HepG2 (cell line): Measurements from ENCODE around the gene LRRC3C. TPM values are rescaled to one million over a fixed set of nuclear protein-coding genes. Genes with fewer than 3 reads are reported as not detected.

Experiments
- ATAC-seq: fragments of 200-7000 bp; cut with Tn5 transposase; 3 replicates; pipeline ENCODE4 v1.9.1; 2020; ENCODE audit warnings: mild to moderate bottlenecking, moderate library complexity
- BruUV-seq: library from RNA; stranded (reverse); fragments of 400-500 nt; replicated peaks from 2 replicates; lab custom pipeline; 2021; lab: Mats Ljungman, UMichigan
- CTCF ChIA-PET: fragments of 300-600 bp; formaldehyde crosslinking; extraction: SDS; loops from one replicate; lab custom pipeline; 2021; ENCODE audit warnings: low total read pairs, inconsistent platforms, low intra/inter-chr PET ratio; lab: Yijun Ruan, JAX
- POLR2A ChIA-PET: fragments of 350-600 bp; sonication (Branson Sonifier 250); formaldehyde crosslinking; loops from one replicate; lab custom pipeline; 2020; ENCODE audit warnings: antibody characterized with exemption, inconsistent platforms; lab: Yijun Ruan, JAX
- DNase-seq: peaks from one replicate; pipeline ENCODE4 v3.0.0-alpha.2; 2015; ENCODE audit warnings: low spot score
- FAIRE-seq: peaks from 3 replicates; lab custom pipeline; 2011; peaks lifted over from hg19 to GRCh38; lab: Jason Lieb, UNC
- H2AFZ ChIP-seq: one replicate; pipeline ENCODE4 v1.6.1; 2011; ENCODE audit warnings: low read length, inconsistent platforms
- H3K27ac ChIP-seq: fragments of 300-600 bp; 3 replicates; pipeline ENCODE4 v1.8.0; 2011; ENCODE audit warnings: mixed run types, mild to moderate bottlenecking, mixed read lengths, low read length, inconsistent platforms; ENCODE audit not compliant: insufficient read depth; ENCODE audit errors: extremely low read length
- H3K27me3 ChIP-seq, 2 experiments: fragments of 200-600 bp in 1 of 2; 2 replicates in 1 of 2; 3 replicates in 1 of 2; pipeline versions ENCODE4 v1.6.0 to v1.8.0; 2011; ENCODE audit warnings: low read length in 2 of 2, mild to moderate bottlenecking in 2 of 2, moderate library complexity in 2 of 2, inconsistent platforms in 1 of 2; ENCODE audit not compliant: insufficient read depth in 2 of 2, control insufficient read depth in 1 of 2
- H3K36me3 ChIP-seq, 2 experiments: fragments of 200-600 bp in 1 of 2; replicated peaks in 1 of 2; 2 replicates in 1 of 2; 3 replicates in 1 of 2; pipeline versions ENCODE4 v1.5.1 to v1.8.0; 2011; ENCODE audit warnings: low read length in 2 of 2, inconsistent platforms in 1 of 2; ENCODE audit not compliant: insufficient read depth in 2 of 2, control insufficient read depth in 1 of 2
- H3K4me1 ChIP-seq: 2 replicates; pipeline ENCODE4 v1.5.1; 2012; ENCODE audit warnings: low read length, inconsistent platforms; ENCODE audit not compliant: insufficient read depth
- H3K4me2 ChIP-seq: 2 replicates; pipeline ENCODE4 v1.6.0; 2011; ENCODE audit warnings: low read depth, low read length, inconsistent platforms
- H3K4me3 ChIP-seq, 3 experiments: fragments of 200-600 bp in 1 of 3; sonication (generic), shearing (Covaris generic) in 1 of 3; replicated peaks in 1 of 3; 2 replicates each; pipeline ENCODE4 v1.5.1; 2011 to 2016; ENCODE audit warnings: low read length in 3 of 3, inconsistent platforms in 2 of 3, low read depth in 2 of 3, mild to moderate bottlenecking in 2 of 3, control low read depth in 1 of 3, mixed read lengths in 1 of 3; ENCODE audit not compliant: insufficient read depth in 1 of 3
- H3K79me2 ChIP-seq: one replicate; pipeline ENCODE4 v1.6.1; 2011; ENCODE audit warnings: low read length, inconsistent platforms; ENCODE audit not compliant: insufficient read depth
- H3K9ac ChIP-seq: 2 replicates; pipeline ENCODE4 v1.6.0; 2011; ENCODE audit warnings: mild to moderate bottlenecking, low read depth, low read length, inconsistent platforms; ENCODE audit not compliant: insufficient read depth
- H3K9me3 ChIP-seq: 2 replicates; pipeline ENCODE4 v1.5.1; 2012; ENCODE audit warnings: mild to moderate bottlenecking, low read length
- H4K20me1 ChIP-seq: 2 replicates; pipeline ENCODE4 v1.6.0; 2011; ENCODE audit warnings: inconsistent platforms, mild to moderate bottlenecking, low read length, moderate library complexity; ENCODE audit not compliant: insufficient read depth
- NCOR1 ChIP-seq: fragments of 200-600 bp; sonication (generic); IDR thresholded peaks from 2 replicates; pipeline ENCODE4 v1.7.0; 2017; ENCODE audit warnings: antibody characterized with exemption, low read length, borderline replicate concordance
- ZNF136 ChIP-seq: sonication (generic); formaldehyde crosslinking; IDR thresholded peaks from 2 replicates; pipeline ENCODE4 v1.8.1; 2022; ENCODE audit warnings: low read depth, mild to moderate bottlenecking, moderate library complexity, missing genetic modification reagents
- ZNF589 ChIP-seq: sonication (generic); formaldehyde crosslinking; conservative IDR thresholded peaks from 2 replicates; pipeline ENCODE4 v1.8.0; 2022; ENCODE audit warnings: mild to moderate bottlenecking, moderate library complexity, missing genetic modification reagents
- ZNF7 ChIP-seq: IDR thresholded peaks from 2 replicates; pipeline ENCODE4 v1.6.1; 2016; ENCODE audit warnings: missing biosample characterization, missing genetic modification reagents
- ZNF878 ChIP-seq: sonication (generic); formaldehyde crosslinking; IDR thresholded peaks from 2 replicates; pipeline ENCODE4 v1.8.1; 2023; ENCODE audit warnings: mild to moderate bottlenecking, missing genetic modification reagents, moderate library complexity
- WGBS: methylation state at CpG from one replicate; pipeline ENCODE4 v1.1.6; 2017; ENCODE audit warnings: low lambda C conversion rate; 5-methylcytosine and 5-hydroxymethylcytosine counted together
- in situ Hi-C: cut with HindIII; loops from 2 replicates; pipeline ENCODE4 v1.10.0; 2017; ENCODE audit warnings: low pct_unique_long_range_greater_than_20kb; ENCODE audit not compliant: extremely low pct_ligation_motif_present
- intact Hi-C: fragments of 100-400 bp; cut with micrococcal nuclease; formaldehyde crosslinking; loops from one replicate; pipeline ENCODE4 v1.10.0; 2022; ENCODE audit not compliant: unreplicated experiment
- polyA plus RNA-seq, 8 experiments: library from polyadenylated mRNA; depleted of rRNA in 3 of 8; stranded (reverse) in 7 of 8; unstranded in 1 of 8; fragments of >200 nt; fragmentation: Illumina TruSeq in 4 of 8; extraction: Trizol in 4 of 8; gene quantifications; 2 replicates each; pipeline versions ENCODE4 v1.2.1 to v1.2.3, GENCODE V29; 2011 to 2016; ENCODE audit warnings: low read depth in 4 of 8, missing spikeins in 1 of 8, mixed read lengths in 1 of 8; ENCODE audit not compliant: insufficient read depth in 1 of 8
- total RNA-seq, 5 experiments: library from RNA; depleted of rRNA; stranded (reverse); fragments of >200 nt; fragmentation: Illumina TruSeq; extraction: Trizol; gene quantifications; 2 replicates each; pipeline ENCODE4 v1.2.3, GENCODE V29; 2016; ENCODE audit warnings: low read depth in 1 of 5

Gene LRRC3C
- total and polyA plus RNA-seq, 2 of the 13 experiments (the other 11 are each of a cell fraction or from before 2014, with no cell fraction given) = 0.17 TPM; not detected in 1

GRCh38 chr17:39938140-39938869 lies 10.8 kb downstream of the LRRC3C start (continued):
- no peak; the same call in 1 of the 2 replicates for TF ChIP-seq NCOR1

- no peak overlapping the region for H2AFZ ChIP-seq
- intact Hi-C loops (loop anchor here (2.0 kb wide), 1 partner anchor 14 kb away; no protein-coding TSS in a partner anchor), in situ Hi-C loops (no loop called here)
- no peaks in the 10 kb centered on the region for H3K9me3 ChIP-seq
- H3K27ac ChIP-seq = no peak overlapping the region
- no peaks in the 10 kb centered on the region for H3K36me3 ChIP-seq
- FAIRE-seq (peak; percentile 44), DNase-seq (no peak), ATAC-seq (no peak)
- H3K4me2 ChIP-seq = no peak overlapping the region
- H3K4me1 ChIP-seq = peaks cover 59% of the 10 kb centered on the region
- H4K20me1 ChIP-seq = no peaks in the 10 kb centered on the region
- H3K27me3 ChIP-seq = peaks cover 10 to 17% of the 10 kb centered on the region in 2 experiments; a peak in 3 of 5 replicates
- 75% methylated on average over 3 of the region's 3 CpGs for WGBS
- POLR2A ChIA-PET = interaction anchor here (1.3 kb wide), 1 partner anchor 12 kb away, joined by 4 read pairs; the partner anchor contains the start of genes LRRC3C and ORMDL3
- no TSS peak for BruUV-seq
- no peaks in the 10 kb centered on the region for H3K79me2 ChIP-seq
- H3K4me3 ChIP-seq = no peak overlapping the region
- CTCF ChIA-PET = interaction anchor here (0.9 to 1.1 kb wide), 2 partner anchors 20 to 67 kb away, joined by 4 read pairs; no protein-coding TSS in a partner anchor
- no peak overlapping the region for H3K9ac ChIP-seq
- TF ChIP-seq ZNF589 (CRISPR knock-in tag) = 0 out of 2 replicates have a peak, but pooled peaks have one; percentile 21
- no peak for TF ChIP-seq ZNF136 (CRISPR knock-in tag)
- TF ChIP-seq ZNF878 (CRISPR knock-in tag) = no peak
- no peak for TF ChIP-seq ZNF7
Observed at GRCh38 chr17:39939106-39939505, 11.6 kb downstream of the LRRC3C start.
